Measurements from ENCODE around the gene TRAPPC3.

The TRAPPC3 gene

GRCh38 chr1:36139521-36139920 lies 9.8 kb downstream of the TRAPPC3 start:
- Histone ChIP-seq H3K36me3 (replicated peaks) (peaks cover 23% of the 10 kb centered on the region), H3K27me3 (replicated peaks) (no peaks in the 10 kb centered on the region), H3K27ac (no peak overlapping the region), H3K4me3 (ENCODE audit: low read depth, low read length) (no peak overlapping the region)
- no peak for DNase-seq
- TF ChIP-seq CTCF (IDR thresholded peaks at IDR 0.05; ENCODE audit: low read depth, low read length, missing control alignments) = no peak
- in situ Hi-C loops (cut with HindIII; ENCODE audit: low pct_ligation_motif_present, low sequenced_read_pairs) = loop anchor here (10.0 kb wide), 1 partner anchor 145 kb away; no protein-coding TSS in a partner anchor

GRCh38 chr1:36137776-36138175 lies 11.5 kb downstream of the TRAPPC3 start:
- no peaks in the 10 kb centered on the region for H3K27me3 ChIP-seq (replicated peaks)
- H3K36me3 ChIP-seq (replicated peaks) = peaks cover 18% of the 10 kb centered on the region
- in situ Hi-C loops (cut with HindIII; ENCODE audit: low pct_ligation_motif_present, low sequenced_read_pairs) = loop anchor here (10.0 kb wide), 1 partner anchor 147 kb away; no protein-coding TSS in a partner anchor
- no peak for DNase-seq
- no peak overlapping the region for H3K27ac ChIP-seq
- TF ChIP-seq CTCF (IDR thresholded peaks at IDR 0.05; ENCODE audit: low read depth, low read length, missing control alignments) = no peak
- no peak overlapping the region for H3K4me3 ChIP-seq (ENCODE audit: low read depth, low read length)

DNA sequence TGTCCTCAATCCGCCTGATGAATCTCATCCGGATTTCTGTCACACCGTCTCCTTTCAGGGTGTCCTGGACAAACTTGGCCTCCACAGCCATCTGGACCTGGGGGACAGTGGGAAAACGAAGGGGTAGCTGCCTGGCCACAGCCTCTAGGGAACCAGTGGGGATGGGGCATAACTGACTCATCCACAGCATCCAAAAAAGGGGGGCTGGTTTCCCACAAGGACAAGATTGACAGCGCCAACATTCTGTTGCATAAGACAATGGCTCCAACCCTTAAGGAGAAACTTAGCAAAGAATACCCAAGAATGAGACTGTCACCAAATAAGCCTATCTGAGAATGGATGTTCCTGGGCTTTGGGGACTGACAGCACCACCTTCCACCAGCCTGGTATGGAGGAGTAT lies 12.1 kb downstream of the TRAPPC3 start:
- in situ Hi-C loops (cut with HindIII; ENCODE audit: low pct_ligation_motif_present, low sequenced_read_pairs) = loop anchor here (10.0 kb wide), 1 partner anchor 148 kb away; no protein-coding TSS in a partner anchor
- no peak for DNase-seq
- Histone ChIP-seq H3K4me3 (ENCODE audit: low read depth, low read length) (no peak overlapping the region), H3K27me3 (replicated peaks) (no peaks in the 10 kb centered on the region), H3K36me3 (replicated peaks) (peaks cover 18% of the 10 kb centered on the region), H3K27ac (no peak overlapping the region)
- TF ChIP-seq CTCF (IDR thresholded peaks at IDR 0.05; ENCODE audit: low read depth, low read length, missing control alignments) = no peak

DNA sequence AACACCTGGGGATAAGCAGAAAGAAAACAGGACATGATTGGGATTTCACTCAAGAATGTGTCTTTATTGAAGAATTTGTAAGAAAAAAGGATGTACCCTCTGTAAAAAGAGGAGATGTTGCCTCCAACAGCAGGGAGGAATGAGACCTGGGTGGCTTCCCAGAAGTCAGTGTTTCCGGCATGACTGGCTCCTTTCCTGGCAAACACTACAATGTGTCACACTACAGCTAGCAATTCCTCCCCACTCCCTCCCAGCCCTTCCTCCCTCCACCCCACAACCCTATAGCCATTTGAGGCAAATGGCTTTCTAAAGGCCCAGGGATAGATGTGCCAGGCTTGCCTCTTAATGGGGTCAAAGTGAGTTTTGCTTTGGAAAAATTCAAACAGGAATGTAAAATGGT lies 12.8 kb downstream of the TRAPPC3 start:
- peak overlapping the region; percentile 49 for H3K27ac ChIP-seq
- TF ChIP-seq CTCF (IDR thresholded peaks at IDR 0.05; ENCODE audit: low read depth, low read length, missing control alignments) = no peak
- H3K27me3 ChIP-seq (replicated peaks) = no peaks in the 10 kb centered on the region
- peak; percentile 79 for DNase-seq
- no peak overlapping the region for H3K4me3 ChIP-seq (ENCODE audit: low read depth, low read length)
- in situ Hi-C loops (cut with HindIII; ENCODE audit: low pct_ligation_motif_present, low sequenced_read_pairs) = loop anchor here (10.0 kb wide), 1 partner anchor 148 kb away; no protein-coding TSS in a partner anchor
- H3K36me3 ChIP-seq (replicated peaks) = peaks cover 18% of the 10 kb centered on the region

- in situ Hi-C loops (cut with HindIII; ENCODE audit: low pct_ligation_motif_present, low sequenced_read_pairs) = loop anchor here (10.0 kb wide), 1 partner anchor 149 kb away; no protein-coding TSS in a partner anchor
- H3K27ac ChIP-seq = no peak overlapping the region
- peaks cover 18% of the 10 kb centered on the region for H3K36me3 ChIP-seq (replicated peaks)
- TF ChIP-seq CTCF (IDR thresholded peaks at IDR 0.05; ENCODE audit: low read depth, low read length, missing control alignments) = no peak
- no peaks in the 10 kb centered on the region for H3K27me3 ChIP-seq (replicated peaks)
- H3K4me3 ChIP-seq (ENCODE audit: low read depth, low read length) = no peak overlapping the region
- no peak for DNase-seq
These were observed 13.5 kb downstream of the TRAPPC3 start for GRCh38 chr1:36135796-36136195.

DNA sequence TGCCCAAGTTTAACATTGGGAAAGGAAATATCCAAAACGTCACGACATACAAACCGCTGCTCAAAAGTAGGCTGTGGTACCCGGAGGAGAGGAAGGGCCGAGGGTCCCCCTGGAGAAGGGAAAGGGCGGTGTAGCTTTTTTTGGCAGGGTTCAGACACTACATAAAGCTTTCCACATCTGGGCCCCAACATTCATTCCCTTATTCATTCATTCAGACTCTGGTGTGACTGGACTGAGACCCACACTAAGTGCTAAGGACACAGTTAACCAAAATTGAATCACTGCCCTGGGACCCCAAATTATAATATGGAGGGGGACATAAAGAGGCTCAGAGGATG lies 14.0 kb downstream of the TRAPPC3 start:
- no peak for DNase-seq
- Histone ChIP-seq H3K4me3 (ENCODE audit: low read depth, low read length) (no peak overlapping the region), H3K27me3 (replicated peaks) (no peaks in the 10 kb centered on the region), H3K36me3 (replicated peaks) (peaks cover 18% of the 10 kb centered on the region), H3K27ac (no peak overlapping the region)
- in situ Hi-C loops (cut with HindIII; ENCODE audit: low pct_ligation_motif_present, low sequenced_read_pairs) = loop anchor here (10.0 kb wide), 1 partner anchor 150 kb away; no protein-coding TSS in a partner anchor
- no peak for TF ChIP-seq CTCF (IDR thresholded peaks at IDR 0.05; ENCODE audit: low read depth, low read length, missing control alignments)

Data from brain microvascular endothelial cell (primary cell).